IMR-90 (cell line): ENCODE data around the gene MPST.

ENCODE experiments used
- CHD1 ChIP-seq: IDR thresholded peaks from 2 replicates; pipeline ENCODE4 v1.6.1; 2012; ENCODE audit warnings: low read depth, low read length, improper control_type of control experiment
- CTCF ChIP-seq: conservative IDR thresholded peaks from 2 replicates; pipeline ENCODE4 v1.5.1; 2012; ENCODE audit warnings: mild to moderate bottlenecking, low read depth, low read length, improper control_type of control experiment
- ELK1 ChIP-seq: fragments of 150-350 bp; IDR thresholded peaks from 2 replicates; pipeline ENCODE4 v1.6.1; 2016; ENCODE audit warnings: low read depth, mild to moderate bottlenecking, low read length, moderate library complexity, borderline replicate concordance
- MXI1 ChIP-seq: IDR thresholded peaks from 2 replicates; pipeline ENCODE4 v1.6.1; 2012; ENCODE audit warnings: low read depth, mild to moderate bottlenecking, low read length, moderate library complexity, borderline replicate concordance
- POLR2A ChIP-seq: IDR thresholded peaks from 2 replicates; pipeline ENCODE4 v1.6.1; 2012; ENCODE audit warnings: mild to moderate bottlenecking, low read depth, low read length
- RCOR1 ChIP-seq: IDR thresholded peaks from 2 replicates; pipeline ENCODE4 v1.6.1; 2012; ENCODE audit warnings: mild to moderate bottlenecking, low read length, improper control_type of control experiment; ENCODE audit not compliant: insufficient replicate concordance
- RFX5 ChIP-seq: IDR thresholded peaks from 2 replicates; pipeline ENCODE4 v1.8.0; 2012; ENCODE audit warnings: low read depth, mild to moderate bottlenecking, low read length, moderate library complexity
- SMC3 ChIP-seq: fragments of 150-350 bp; IDR thresholded peaks from 2 replicates; pipeline ENCODE4 v1.6.1; 2016; ENCODE audit warnings: low read depth, mild to moderate bottlenecking, antibody characterized with exemption, low read length, moderate library complexity

GRCh38 chr22:37037669-37038068, 18.1 kb downstream of the MPST start:
- no peak for TF ChIP-seq MXI1
- no peak for TF ChIP-seq CTCF
- TF ChIP-seq CHD1 = no peak
- no peak for TF ChIP-seq POLR2A
- TF ChIP-seq SMC3 = no peak
- TF ChIP-seq RFX5 = no peak
- no peak for TF ChIP-seq ELK1
- TF ChIP-seq RCOR1 = no peak
